SK-N-MC (cell line): Measurements from ENCODE around the gene MLLT3.

Source experiments
- DNase-seq: peaks from one replicate; pipeline ENCODE4 v3.0.0-alpha.2; 2011; ENCODE audit warnings: low read depth, low spot score
- H3K27ac ChIP-seq: fragments of 200-600 bp; sonication (generic); 2 replicates; pipeline ENCODE4 v1.5.1; 2016; ENCODE audit warnings: mixed run types
- H3K36me3 ChIP-seq: fragments of 200-600 bp; sonication (generic); 2 replicates; pipeline ENCODE4 v1.6.1; 2017; ENCODE audit warnings: antibody characterized with exemption, low read length, mixed read lengths; ENCODE audit not compliant: insufficient read depth
- H3K4me3 ChIP-seq: fragments of 200-600 bp; sonication (generic); 2 replicates; pipeline ENCODE4 v1.5.1; 2016
- H3K9ac ChIP-seq: fragments of 200-600 bp; sonication (generic); 2 replicates; pipeline ENCODE4 v1.8.0; 2017; ENCODE audit warnings: mixed run types, mixed read lengths; ENCODE audit not compliant: insufficient read length
- H3K9me3 ChIP-seq: fragments of 200-600 bp; sonication (generic); 2 replicates; pipeline ENCODE4 v1.6.1; 2017; ENCODE audit warnings: low read depth, mild to moderate bottlenecking, antibody characterized with exemption, low read length, moderate library complexity, mixed read lengths
- EZH2 ChIP-seq: fragments of 200-600 bp; sonication (generic); IDR thresholded peaks from one replicate; pipeline ENCODE4 v1.6.1; 2017; ENCODE audit warnings: antibody characterized with exemption
- FOXP2 ChIP-seq: optimal IDR thresholded peaks from 2 replicates; pipeline ENCODE3; 2011; ENCODE audit warnings: mild to moderate bottlenecking, moderate library complexity; ENCODE audit not compliant: insufficient read depth; ENCODE audit errors: extremely low read length, control extremely low read depth
- POLR2AphosphoS5 ChIP-seq: IDR thresholded peaks from 2 replicates; pipeline ENCODE4 v1.6.1; 2012; ENCODE audit warnings: mild to moderate bottlenecking, low read depth, low read length, borderline replicate concordance

MLLT3 gene

GRCh38 chr9:20651939-20652338 lies 29.6 kb upstream of the MLLT3 start:
- no peak for TF ChIP-seq EZH2
- no peak for TF ChIP-seq FOXP2
- TF ChIP-seq POLR2AphosphoS5, result no peak
- no peak overlapping the region for H3K27ac ChIP-seq
- H3K9ac ChIP-seq, result no peak overlapping the region
- H3K4me3 ChIP-seq, result no peak overlapping the region
- DNase-seq, result no peak
- H3K9me3 ChIP-seq, result no peaks in the 10 kb centered on the region
- H3K36me3 ChIP-seq, result no peaks in the 10 kb centered on the region

GRCh38 chr9:20650750-20651299 lies 28.5 kb upstream of the MLLT3 start:
- no peak for DNase-seq
- no peak overlapping the region for H3K27ac ChIP-seq
- H3K4me3 ChIP-seq, result no peak overlapping the region
- H3K36me3 ChIP-seq, result no peaks in the 10 kb centered on the region
- no peaks in the 10 kb centered on the region for H3K9me3 ChIP-seq
- no peak for TF ChIP-seq EZH2
- no peak overlapping the region for H3K9ac ChIP-seq

DNA sequence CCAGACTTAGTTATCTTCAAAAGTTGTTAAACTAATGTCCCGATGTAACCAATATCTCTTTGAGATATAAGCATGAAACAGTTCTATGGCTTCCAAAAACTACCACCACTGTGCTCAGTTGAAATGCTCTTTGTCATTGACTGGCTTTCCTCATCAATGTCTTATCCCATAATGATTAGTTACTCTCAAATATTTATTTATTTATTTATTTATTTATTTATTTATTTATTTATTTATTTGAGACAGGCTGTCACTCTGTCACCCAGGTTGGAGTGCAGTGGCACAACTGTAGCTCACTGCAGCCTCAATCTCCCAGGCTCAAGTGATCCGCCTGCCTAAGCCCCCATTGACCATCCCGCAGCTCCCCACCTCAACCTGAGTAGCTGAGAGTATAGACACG lies 28.0 kb upstream of the MLLT3 start:
- no peaks in the 10 kb centered on the region for H3K36me3 ChIP-seq

DNA sequence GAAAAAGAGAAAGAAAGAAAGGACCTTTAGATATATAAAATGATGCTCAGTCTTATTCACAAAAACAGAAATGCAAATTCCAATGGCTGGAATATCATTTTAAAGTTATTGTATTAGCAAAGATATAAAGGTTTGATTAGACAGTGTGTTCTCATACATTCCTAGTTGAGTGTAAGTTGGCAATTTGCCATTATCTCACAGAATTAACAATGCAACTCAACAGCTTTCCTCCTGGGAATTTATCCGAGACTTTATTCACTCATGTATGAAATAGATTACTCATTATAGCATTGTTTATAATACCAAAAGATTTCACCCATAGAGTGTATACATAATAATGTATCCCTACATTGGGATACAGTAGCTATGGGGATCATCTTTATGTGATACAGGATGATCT lies 27.1 kb upstream of the MLLT3 start:
- Histone ChIP-seq H3K9me3 (no peaks in the 10 kb centered on the region), H3K27ac (no peak overlapping the region), H3K36me3 (no peaks in the 10 kb centered on the region), H3K4me3 (no peak overlapping the region), H3K9ac (no peak overlapping the region)
- TF ChIP-seq FOXP2 (no peak), EZH2 (no peak), POLR2AphosphoS5 (no peak)
- no peak for DNase-seq

More for the DNA sequence above, 28.0 kb upstream of the MLLT3 start:
- H3K9me3 ChIP-seq, result no peaks in the 10 kb centered on the region
- H3K9ac ChIP-seq, result no peak overlapping the region
- no peak for DNase-seq
- no peak for TF ChIP-seq FOXP2
- TF ChIP-seq EZH2, result no peak
- TF ChIP-seq POLR2AphosphoS5, result no peak
- no peak overlapping the region for H3K27ac ChIP-seq
- no peak overlapping the region for H3K4me3 ChIP-seq

GRCh38 chr9:20646656-20647055 lies 24.4 kb upstream of the MLLT3 start:
- Histone ChIP-seq H3K27ac (no peak overlapping the region), H3K9ac (no peak overlapping the region), H3K4me3 (no peak overlapping the region), H3K9me3 (no peaks in the 10 kb centered on the region), H3K36me3 (no peaks in the 10 kb centered on the region)
- DNase-seq, result no peak
- TF ChIP-seq POLR2AphosphoS5, result no peak

- DNase-seq, result no peak
- H3K9me3 ChIP-seq, result no peaks in the 10 kb centered on the region
- no peaks in the 10 kb centered on the region for H3K36me3 ChIP-seq
- no peak for TF ChIP-seq FOXP2
- H3K9ac ChIP-seq, result no peak overlapping the region
- no peak overlapping the region for H3K4me3 ChIP-seq
- H3K27ac ChIP-seq, result no peak overlapping the region
Observed at GRCh38 chr9:20643660-20644059, 21.4 kb upstream of the MLLT3 start.

GRCh38 chr9:20642045-20642444 lies 19.7 kb upstream of the MLLT3 start:
- TF ChIP-seq EZH2, result no peak
- no peak for TF ChIP-seq FOXP2
- no peak for TF ChIP-seq POLR2AphosphoS5
- DNase-seq, result no peak
- no peak overlapping the region for H3K27ac ChIP-seq
- no peaks in the 10 kb centered on the region for H3K9me3 ChIP-seq
- H3K9ac ChIP-seq, result no peak overlapping the region
- no peaks in the 10 kb centered on the region for H3K36me3 ChIP-seq
- no peak overlapping the region for H3K4me3 ChIP-seq

DNA sequence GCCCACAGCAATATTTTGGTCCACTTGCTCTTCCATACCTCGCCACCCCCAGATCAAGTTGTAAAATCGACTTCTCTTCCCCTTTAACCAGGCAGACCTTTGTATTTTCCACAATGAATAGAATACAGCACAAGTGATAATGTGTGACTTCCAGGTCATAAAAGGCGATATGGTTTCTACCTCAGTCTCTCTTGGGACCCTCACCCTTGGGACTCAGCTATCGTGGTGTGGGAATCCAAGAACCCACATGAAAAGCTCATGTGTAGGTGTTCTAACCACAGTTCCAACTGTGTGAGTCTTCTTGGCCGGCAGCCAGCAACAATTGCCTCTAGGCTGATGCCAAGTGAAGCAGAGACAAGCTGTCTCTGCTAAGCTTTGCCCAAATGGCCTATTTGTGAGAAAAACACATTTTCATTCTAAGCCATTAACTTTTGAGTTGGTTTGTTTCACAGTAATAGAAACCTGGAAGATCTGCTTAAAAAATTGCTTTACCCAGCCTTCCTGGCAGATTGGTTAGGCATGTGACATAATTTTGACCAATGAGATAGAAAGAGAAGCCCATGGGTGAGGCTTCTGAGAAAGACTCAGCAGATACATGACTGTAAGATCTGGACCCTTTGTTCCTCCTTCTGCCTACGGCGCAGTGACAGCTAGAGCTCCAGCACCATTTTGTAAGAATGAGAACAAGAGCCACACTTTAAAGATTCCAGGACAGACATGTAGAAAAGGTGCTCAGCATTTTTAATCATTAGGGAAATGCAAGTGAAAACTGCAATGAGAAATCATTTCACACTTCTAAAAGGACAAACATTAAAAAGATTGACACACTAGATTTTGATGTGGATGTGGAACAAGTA lies 18.3 kb upstream of the MLLT3 start:
- DNase-seq, result peak; percentile 88
- TF ChIP-seq FOXP2 (no peak), POLR2AphosphoS5 (peak; percentile 57; the same call in 1 of the 2 replicates), EZH2 (no peak)
- Histone ChIP-seq H3K4me3 (peak overlapping the region; percentile 22), H3K36me3 (no peaks in the 10 kb centered on the region), H3K27ac (peak overlapping the region; percentile 92), H3K9ac (peak overlapping the region; percentile 16), H3K9me3 (no peaks in the 10 kb centered on the region)
